Loucy (cell line): ENCODE data around the gene FAM221B.

Experiments
- H2AFZ ChIP-seq: fragments of 200-600 bp; sonication (generic); 2 replicates; pipeline ENCODE4 v1.6.0; 2016; ENCODE audit warnings: antibody characterized with exemption, mild to moderate bottlenecking, low read length, moderate library complexity
- H3F3A ChIP-seq: fragments of 200-600 bp; 2 replicates; pipeline ENCODE4 v1.6.0; 2016; ENCODE audit warnings: antibody characterized with exemption, low read depth, mild to moderate bottlenecking
- H3K27me3 ChIP-seq: fragments of 200-600 bp; sonication (generic); 2 replicates; pipeline ENCODE4 v1.6.1; 2014; ENCODE audit warnings: low read length, mild to moderate bottlenecking; ENCODE audit not compliant: insufficient read depth, poor library complexity, severe bottlenecking
- H3K36me3 ChIP-seq: fragments of 200-600 bp; sonication (generic); 2 replicates; pipeline ENCODE4 v1.6.1; 2016; ENCODE audit warnings: low read length; ENCODE audit not compliant: insufficient read depth
- H3K4me1 ChIP-seq: fragments of 200-600 bp; sonication (generic); 2 replicates; pipeline ENCODE4 v1.5.1; 2014; ENCODE audit warnings: low read length, mild to moderate bottlenecking; ENCODE audit not compliant: insufficient read depth, poor library complexity, severe bottlenecking
- H3K4me2 ChIP-seq: fragments of 200-600 bp; sonication (generic); 2 replicates; pipeline ENCODE4 v1.6.0; 2014; ENCODE audit warnings: antibody characterized with exemption, low read length, low read depth, mild to moderate bottlenecking; ENCODE audit not compliant: poor library complexity, severe bottlenecking
- H3K4me3 ChIP-seq: fragments of 200-600 bp; sonication (generic); 2 replicates; pipeline ENCODE4 v1.5.1; 2014; ENCODE audit warnings: low read length, mild to moderate bottlenecking, mixed read lengths; ENCODE audit not compliant: poor library complexity, severe bottlenecking
- H3K79me2 ChIP-seq: fragments of 200-600 bp; sonication (generic); 2 replicates; pipeline ENCODE4 v1.6.1; 2014; ENCODE audit warnings: low read length; ENCODE audit not compliant: insufficient read depth
- H3K9ac ChIP-seq: fragments of 200-600 bp; sonication (generic); 2 replicates; pipeline ENCODE4 v1.6.0; 2014; ENCODE audit warnings: mild to moderate bottlenecking, low read depth, low read length, moderate library complexity; ENCODE audit not compliant: poor library complexity, severe bottlenecking
- H3K9me2 ChIP-seq: fragments of 200-600 bp; sonication (generic); replicated peaks from 2 replicates; pipeline ENCODE4 v1.6.1; 2016; ENCODE audit warnings: low read depth, low read length, mixed read lengths
- H3K9me3 ChIP-seq: fragments of 200-600 bp; sonication (generic); 2 replicates; pipeline ENCODE4 v1.6.1; 2014; ENCODE audit warnings: mild to moderate bottlenecking, antibody characterized with exemption, low read length, low read depth; ENCODE audit not compliant: insufficient read depth
- H4K20me1 ChIP-seq: fragments of 200-600 bp; sonication (generic); 2 replicates; pipeline ENCODE4 v1.6.0; 2014; ENCODE audit warnings: antibody characterized with exemption, low read length, mild to moderate bottlenecking; ENCODE audit not compliant: insufficient read depth, poor library complexity, severe bottlenecking
- EZH2phosphoT487 ChIP-seq: fragments of 200-600 bp; IDR thresholded peaks from 2 replicates; pipeline ENCODE4 v1.6.1; 2018; ENCODE audit warnings: antibody characterized with exemption, mild to moderate bottlenecking, moderate library complexity, borderline replicate concordance
- TF ChIP-seq, protein P1 (sequence below): fragments of 200-600 bp; sonication (generic); conservative IDR thresholded peaks from 2 replicates; pipeline ENCODE4 v1.5.1; 2014; ENCODE audit warnings: mild to moderate bottlenecking, antibody characterized with exemption, low read length

Gene FAM221B

DNA sequence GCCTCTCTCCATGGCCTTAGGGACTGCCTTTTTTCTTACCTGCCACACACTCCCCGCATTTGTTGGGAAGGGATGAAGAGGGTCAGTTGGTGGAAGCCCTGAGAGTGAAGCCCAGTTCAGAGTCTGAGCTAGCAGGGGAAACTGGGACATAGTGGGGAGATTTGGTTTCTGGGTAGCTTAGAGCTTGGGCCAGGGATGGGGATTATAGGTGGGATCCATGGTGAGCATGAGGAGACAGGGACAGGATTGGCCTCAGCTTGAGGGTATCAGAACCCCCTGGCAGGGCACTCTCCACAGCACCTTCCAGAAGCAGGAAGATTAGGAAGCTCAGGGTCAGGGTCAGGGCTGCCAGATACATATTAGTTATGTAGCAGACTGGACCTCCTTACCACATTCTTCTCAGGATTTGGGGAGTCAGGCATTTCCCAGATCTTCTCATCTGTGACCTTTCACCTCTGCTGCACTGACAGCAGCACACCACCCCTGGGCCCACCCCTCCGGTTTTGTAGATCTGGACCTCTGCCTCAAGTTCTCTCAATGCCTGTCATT lies 23.8 kb upstream of the FAM221B start:
- H3K4me1 ChIP-seq = no peaks in the 10 kb centered on the region
- no peak overlapping the region for H3K4me3 ChIP-seq
- no peaks in the 10 kb centered on the region for H3K9me2 ChIP-seq
- H3F3A ChIP-seq = no peaks in the 10 kb centered on the region
- H2AFZ ChIP-seq = no peak overlapping the region
- no peak overlapping the region for H3K9ac ChIP-seq
- H3K9me3 ChIP-seq = no peaks in the 10 kb centered on the region
- no peaks in the 10 kb centered on the region for H3K79me2 ChIP-seq
- no peak for TF ChIP-seq EZH2phosphoT487
- TF ChIP-seq, protein P1, sequence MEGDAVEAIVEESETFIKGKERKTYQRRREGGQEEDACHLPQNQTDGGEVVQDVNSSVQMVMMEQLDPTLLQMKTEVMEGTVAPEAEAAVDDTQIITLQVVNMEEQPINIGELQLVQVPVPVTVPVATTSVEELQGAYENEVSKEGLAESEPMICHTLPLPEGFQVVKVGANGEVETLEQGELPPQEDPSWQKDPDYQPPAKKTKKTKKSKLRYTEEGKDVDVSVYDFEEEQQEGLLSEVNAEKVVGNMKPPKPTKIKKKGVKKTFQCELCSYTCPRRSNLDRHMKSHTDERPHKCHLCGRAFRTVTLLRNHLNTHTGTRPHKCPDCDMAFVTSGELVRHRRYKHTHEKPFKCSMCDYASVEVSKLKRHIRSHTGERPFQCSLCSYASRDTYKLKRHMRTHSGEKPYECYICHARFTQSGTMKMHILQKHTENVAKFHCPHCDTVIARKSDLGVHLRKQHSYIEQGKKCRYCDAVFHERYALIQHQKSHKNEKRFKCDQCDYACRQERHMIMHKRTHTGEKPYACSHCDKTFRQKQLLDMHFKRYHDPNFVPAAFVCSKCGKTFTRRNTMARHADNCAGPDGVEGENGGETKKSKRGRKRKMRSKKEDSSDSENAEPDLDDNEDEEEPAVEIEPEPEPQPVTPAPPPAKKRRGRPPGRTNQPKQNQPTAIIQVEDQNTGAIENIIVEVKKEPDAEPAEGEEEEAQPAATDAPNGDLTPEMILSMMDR = no peak
- no peaks in the 10 kb centered on the region for H3K36me3 ChIP-seq
- H3K27me3 ChIP-seq = no peaks in the 10 kb centered on the region
- H4K20me1 ChIP-seq = no peaks in the 10 kb centered on the region
- H3K4me2 ChIP-seq = no peak overlapping the region

DNA sequence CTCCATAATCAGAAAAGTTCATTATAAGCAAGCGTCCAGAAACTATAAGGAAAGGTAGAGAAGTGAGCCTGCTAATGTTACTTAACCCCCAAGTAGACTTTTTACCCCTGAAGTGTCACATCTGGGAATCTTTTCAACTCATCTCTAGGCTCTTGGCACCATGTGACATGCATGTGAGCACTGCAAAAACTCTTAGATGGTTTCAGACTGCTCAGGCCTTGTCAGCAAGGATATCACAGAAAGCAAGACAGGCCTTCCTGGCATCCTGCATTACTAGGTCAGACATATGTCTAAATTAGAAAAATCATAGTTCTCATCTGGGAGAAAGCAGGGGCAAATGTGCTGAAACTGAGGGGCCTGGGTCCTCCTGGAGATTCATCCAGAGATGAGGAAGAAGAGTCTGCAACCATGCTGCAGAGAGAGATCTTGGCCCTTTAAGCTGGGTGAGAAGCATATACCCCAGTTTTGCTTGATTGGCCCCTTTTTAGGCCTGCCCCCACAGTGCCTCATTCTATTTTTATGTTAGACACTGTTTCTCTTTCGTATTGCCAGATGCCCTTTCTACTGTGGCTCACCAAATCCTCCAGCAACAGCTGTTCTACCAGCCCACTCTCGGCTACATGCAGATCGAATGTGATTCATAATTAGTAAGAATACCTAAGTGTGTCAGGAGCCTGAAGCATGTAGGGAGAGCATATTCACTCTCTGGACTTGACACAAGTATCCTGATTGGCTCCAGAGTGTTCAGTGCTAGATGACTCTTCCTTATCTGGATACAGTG lies 19.4 kb upstream of the FAM221B start:
- H3K4me3 ChIP-seq = no peak overlapping the region
- peaks cover 4% of the 10 kb centered on the region for H3K4me1 ChIP-seq
- no peaks in the 10 kb centered on the region for H3K9me3 ChIP-seq
- no peaks in the 10 kb centered on the region for H3K36me3 ChIP-seq
- H3K9ac ChIP-seq = no peak overlapping the region
- H3F3A ChIP-seq = no peaks in the 10 kb centered on the region
- no peaks in the 10 kb centered on the region for H3K79me2 ChIP-seq
- H3K9me2 ChIP-seq = no peaks in the 10 kb centered on the region
- no peak overlapping the region for H2AFZ ChIP-seq
- no peak for TF ChIP-seq EZH2phosphoT487
- TF ChIP-seq, protein P1 = no peak
- no peaks in the 10 kb centered on the region for H3K27me3 ChIP-seq
- no peak overlapping the region for H3K4me2 ChIP-seq
- H4K20me1 ChIP-seq = no peaks in the 10 kb centered on the region

DNA sequence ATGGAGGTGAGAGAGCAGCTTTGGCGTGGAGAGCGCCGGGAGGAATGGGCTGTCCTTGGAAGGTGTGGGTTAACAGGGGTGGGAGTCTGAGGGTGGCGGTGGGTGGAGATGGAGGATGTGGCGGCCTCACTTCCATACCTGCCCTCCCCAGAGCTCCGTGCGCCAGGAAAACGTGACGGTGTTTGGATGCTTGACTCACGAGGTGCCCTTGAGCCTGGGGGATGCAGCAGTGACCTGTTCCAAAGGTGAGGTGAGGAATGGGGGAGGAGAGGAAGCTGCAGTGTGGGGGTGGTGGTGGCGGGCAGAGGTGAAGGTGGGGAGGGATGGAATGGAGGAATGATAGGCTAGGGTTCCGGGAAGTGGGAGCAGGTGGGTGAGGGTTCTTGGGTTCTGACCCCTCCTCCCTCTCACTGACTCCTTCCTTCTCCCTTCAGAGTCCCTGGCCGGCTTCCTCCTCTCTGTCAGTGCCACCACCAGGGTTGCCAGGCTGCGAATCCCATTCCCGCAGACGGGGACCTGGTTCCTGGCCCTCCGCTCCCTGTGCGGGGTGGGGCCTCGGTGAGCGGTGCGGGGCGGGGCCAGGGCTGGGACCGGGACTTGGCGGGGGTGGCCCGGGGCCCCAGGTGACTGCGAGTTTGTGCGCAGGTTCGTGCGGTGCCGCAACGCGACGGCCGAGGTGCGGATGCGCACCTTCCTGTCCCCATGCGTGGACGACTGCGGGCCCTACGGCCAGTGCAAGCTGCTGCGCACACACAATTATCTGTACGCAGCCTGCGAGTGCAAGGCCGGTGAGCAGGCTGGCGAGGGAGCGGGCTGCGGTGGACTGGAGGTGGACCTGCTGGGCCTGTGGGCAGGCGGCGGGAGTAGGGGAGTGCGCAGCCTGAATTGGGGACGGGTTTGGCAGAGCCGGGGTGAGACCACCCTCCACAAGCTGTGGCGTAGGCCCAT lies 17.6 kb upstream of the FAM221B start:
- Histone ChIP-seq H3K36me3 (no peaks in the 10 kb centered on the region), H2AFZ (no peak overlapping the region), H4K20me1 (no peaks in the 10 kb centered on the region), H3K4me1 (peaks cover 4% of the 10 kb centered on the region), H3K4me3 (no peak overlapping the region), H3F3A (no peaks in the 10 kb centered on the region), H3K9me3 (no peaks in the 10 kb centered on the region), H3K79me2 (no peaks in the 10 kb centered on the region), H3K9me2 (no peaks in the 10 kb centered on the region), H3K4me2 (no peak overlapping the region), H3K27me3 (no peaks in the 10 kb centered on the region), H3K9ac (no peak overlapping the region)
- TF ChIP-seq, protein P1 = no peak
- TF ChIP-seq EZH2phosphoT487 = no peak
